ENCODE data around the gene DOCK7. TPM values are rescaled to one million over a fixed set of nuclear protein-coding genes. Genes with fewer than 3 reads are reported as not detected.
A peak's percentile ranks its signal among the peaks of the same experiment; 100 is the strongest.
"Not testable (repeated sequence)": the region's sequence is repeated elsewhere in the genome, so short reads cannot be mapped to it uniquely, and the experiment has no call there.

The DOCK7 gene
- total and polyA plus RNA-seq, 7 donors: 6.5 to 54.8 (median 32.4) TPM

DNA sequence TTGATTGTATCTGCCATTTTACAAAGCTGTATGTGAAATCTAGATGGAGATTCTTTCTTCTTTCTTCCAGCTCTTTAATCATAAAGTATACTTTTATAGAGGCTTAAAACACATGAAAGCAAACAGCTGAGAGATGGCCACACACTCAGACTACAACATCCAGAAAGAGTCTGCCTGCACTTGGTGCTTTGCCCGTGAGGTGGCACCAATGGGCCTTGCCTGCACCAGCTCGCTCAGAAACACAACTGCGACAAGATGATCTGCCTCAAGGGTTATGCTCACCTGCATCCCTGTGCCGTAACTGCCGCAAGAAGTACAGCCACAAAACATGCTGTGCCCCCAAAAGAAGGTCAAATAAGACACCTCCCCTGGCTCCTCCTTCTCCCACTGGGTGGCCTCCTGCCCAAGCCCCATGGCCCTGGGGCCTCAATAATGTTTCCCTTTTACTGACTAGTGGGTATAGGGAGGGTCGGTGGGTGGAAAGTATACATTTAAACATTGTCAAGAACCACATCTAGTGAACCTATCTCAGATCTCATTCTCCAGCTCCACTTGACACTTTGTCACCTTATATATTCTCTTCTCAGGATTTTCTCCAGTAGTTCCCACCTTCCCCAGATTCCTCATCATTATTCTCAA, 157.6 kb downstream of the DOCK7 start:
- 60 to 68% methylated on average over 6 of the region's 6 CpGs for WGBS, 2 donors
- Histone ChIP-seq H3K4me1 (no peaks in the 10 kb centered on the region), H3K4me3 (no peak overlapping the region), H3K9me3 (no peaks in the 10 kb centered on the region), H3K27ac (no peak overlapping the region), H3K36me3 (peaks cover 0 to 34% (median 0%) of the 10 kb centered on the region in 4 donors), H3K27me3 (no peaks in the 10 kb centered on the region)
- no peak for TF ChIP-seq EP300 (IDR thresholded peaks at IDR 0.05)
- TF ChIP-seq, protein P1, sequence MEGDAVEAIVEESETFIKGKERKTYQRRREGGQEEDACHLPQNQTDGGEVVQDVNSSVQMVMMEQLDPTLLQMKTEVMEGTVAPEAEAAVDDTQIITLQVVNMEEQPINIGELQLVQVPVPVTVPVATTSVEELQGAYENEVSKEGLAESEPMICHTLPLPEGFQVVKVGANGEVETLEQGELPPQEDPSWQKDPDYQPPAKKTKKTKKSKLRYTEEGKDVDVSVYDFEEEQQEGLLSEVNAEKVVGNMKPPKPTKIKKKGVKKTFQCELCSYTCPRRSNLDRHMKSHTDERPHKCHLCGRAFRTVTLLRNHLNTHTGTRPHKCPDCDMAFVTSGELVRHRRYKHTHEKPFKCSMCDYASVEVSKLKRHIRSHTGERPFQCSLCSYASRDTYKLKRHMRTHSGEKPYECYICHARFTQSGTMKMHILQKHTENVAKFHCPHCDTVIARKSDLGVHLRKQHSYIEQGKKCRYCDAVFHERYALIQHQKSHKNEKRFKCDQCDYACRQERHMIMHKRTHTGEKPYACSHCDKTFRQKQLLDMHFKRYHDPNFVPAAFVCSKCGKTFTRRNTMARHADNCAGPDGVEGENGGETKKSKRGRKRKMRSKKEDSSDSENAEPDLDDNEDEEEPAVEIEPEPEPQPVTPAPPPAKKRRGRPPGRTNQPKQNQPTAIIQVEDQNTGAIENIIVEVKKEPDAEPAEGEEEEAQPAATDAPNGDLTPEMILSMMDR (IDR thresholded peaks at IDR 0.05): peak; percentile 15 to 55 (median 39)
- no peak for DNase-seq
- intact Hi-C loops (cut with DNase I): loop anchor here (2.0 kb wide), 1 partner anchor 214 kb away; no protein-coding TSS in a partner anchor

DNA sequence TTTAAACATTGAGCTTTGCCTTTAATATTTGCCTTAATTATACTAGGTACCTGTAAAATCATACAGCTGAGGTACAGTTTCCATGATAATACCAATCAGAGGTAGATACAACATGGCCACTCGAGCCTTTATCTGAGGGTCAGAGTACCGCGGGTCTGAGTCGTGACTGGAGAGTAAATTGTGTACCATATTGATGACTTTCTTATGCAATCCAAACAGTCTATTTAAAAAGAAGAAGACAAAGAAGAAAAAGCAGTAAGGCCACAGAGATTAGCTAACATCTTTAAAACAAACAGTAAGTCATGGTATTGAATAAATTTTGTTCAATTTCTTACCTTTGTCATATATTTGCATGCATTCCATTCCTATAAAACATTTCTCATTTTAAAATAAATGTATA, 159.0 kb downstream of the DOCK7 start:
- H3K27ac ChIP-seq: no peak overlapping the region
- H3K4me1 ChIP-seq: no peaks in the 10 kb centered on the region
- H3K9me3 ChIP-seq: no peaks in the 10 kb centered on the region
- H3K4me3 ChIP-seq: no peak overlapping the region
- whole genome bisulfite sequencing, 2 donors: 88 to 93% methylated on average over 4 of the region's 4 CpGs
- intact Hi-C loops (cut with DNase I): no loop called here
- no peak for DNase-seq
- H3K27me3 ChIP-seq: no peaks in the 10 kb centered on the region
- H3K36me3 ChIP-seq: peaks cover 0 to 22% (median 0%) of the 10 kb centered on the region in 4 donors
- TF ChIP-seq EP300 (IDR thresholded peaks at IDR 0.05): no peak
- TF ChIP-seq POLR2A (IDR thresholded peaks at IDR 0.05): no peak
- TF ChIP-seq, protein P1 (IDR thresholded peaks at IDR 0.05): no peak
- no peak for TF ChIP-seq POLR2AphosphoS5 (IDR thresholded peaks at IDR 0.05)

DNA sequence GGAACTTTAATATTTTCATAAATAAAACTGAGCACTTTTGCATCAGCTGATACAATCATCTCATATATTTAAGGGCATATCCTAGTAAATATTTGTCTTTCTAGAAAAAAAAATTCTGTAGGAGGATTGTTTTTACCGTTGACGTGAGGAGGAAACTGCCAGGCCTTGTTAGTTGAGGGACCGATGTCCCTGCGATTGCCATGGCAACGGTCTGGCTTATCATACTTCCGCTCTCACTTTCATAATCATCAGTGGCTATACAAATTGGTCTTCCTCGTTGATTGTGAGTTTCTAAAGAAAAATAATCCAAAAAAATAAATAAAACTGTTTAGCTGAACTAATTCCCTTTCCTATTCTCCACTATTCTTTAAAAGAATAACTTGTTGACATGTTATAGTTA, 160.2 kb downstream of the DOCK7 start:
- 67 to 89% methylated on average over 7 of the region's 7 CpGs for WGBS, 2 donors
- Histone ChIP-seq H3K9me3 (no peaks in the 10 kb centered on the region), H3K4me1 (no peaks in the 10 kb centered on the region), H3K36me3 (peaks cover 0 to 18% (median 0%) of the 10 kb centered on the region in 4 donors), H3K4me3 (no peak overlapping the region), H3K27me3 (no peaks in the 10 kb centered on the region), H3K27ac (no peak overlapping the region)
- TF ChIP-seq POLR2AphosphoS5 (IDR thresholded peaks at IDR 0.05) (no peak), EP300 (IDR thresholded peaks at IDR 0.05) (no peak), POLR2A (IDR thresholded peaks at IDR 0.05) (no peak)
- TF ChIP-seq, protein P1 (IDR thresholded peaks at IDR 0.05): no peak
- DNase-seq: no peak
- intact Hi-C loops (cut with DNase I): no loop called here

DNA sequence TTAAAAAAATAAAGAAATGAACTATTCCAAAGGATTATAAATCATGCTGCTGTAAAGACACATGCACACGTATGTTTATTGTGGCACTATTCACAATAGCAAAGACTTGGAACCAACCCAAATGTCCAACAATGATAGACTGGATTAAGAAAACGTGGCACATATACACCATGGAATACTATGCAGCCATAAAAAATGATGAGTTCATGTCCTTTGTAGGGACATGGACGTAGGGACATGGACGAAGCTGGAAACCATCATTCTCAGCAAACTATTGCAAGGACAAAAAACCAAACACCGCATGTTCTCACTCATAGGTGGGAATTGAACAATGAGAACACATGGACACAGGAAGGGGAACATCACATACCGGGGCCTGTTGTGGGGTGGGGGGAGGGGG, 160.8 kb downstream of the DOCK7 start:
- H3K9me3 ChIP-seq; intact Hi-C loops (cut with DNase I); DNase-seq; H3K4me3 ChIP-seq; H3K27ac ChIP-seq; H3K4me1 ChIP-seq; H3K27me3 ChIP-seq: not testable (repeated sequence)
- peaks cover 0 to 18% (median 0%) of the 10 kb centered on the region in 4 donors for H3K36me3 ChIP-seq
- WGBS, 2 donors: 89 to 90% methylated on average over 6 of the region's 6 CpGs

DNA sequence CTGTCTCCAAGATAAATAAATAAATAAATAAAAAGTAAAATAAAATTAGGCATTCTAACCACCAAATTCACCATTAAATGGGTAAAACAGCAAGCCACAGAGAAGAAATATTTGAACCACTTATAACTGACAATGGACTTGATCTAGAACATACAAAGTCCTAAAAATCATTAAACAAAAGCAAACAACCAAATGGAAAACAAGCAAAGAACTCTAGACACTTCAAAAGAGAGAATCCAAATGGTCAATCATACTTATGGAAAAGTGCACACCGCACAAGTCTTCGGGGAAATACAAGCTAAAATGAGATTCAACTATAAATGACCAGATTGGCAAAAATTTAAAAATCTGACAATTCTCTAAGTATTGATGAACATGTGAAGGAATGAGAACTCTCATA, 164.3 kb downstream of the DOCK7 start:
- H3K4me3 ChIP-seq: no peak overlapping the region
- peaks cover 0 to 3% (median 0%) of the 10 kb centered on the region in 4 donors for H3K9me3 ChIP-seq
- DNase-seq: no peak
- H3K4me1 ChIP-seq: no peaks in the 10 kb centered on the region
- intact Hi-C loops (cut with DNase I): no loop called here
- TF ChIP-seq POLR2AphosphoS5 (IDR thresholded peaks at IDR 0.05): no peak
- no peaks in the 10 kb centered on the region for H3K27me3 ChIP-seq
- H3K27ac ChIP-seq: no peak overlapping the region
- WGBS, 2 donors: 96 to 97% methylated on average over 2 of the region's 2 CpGs
- peaks cover 0 to 15% (median 0%) of the 10 kb centered on the region in 4 donors for H3K36me3 ChIP-seq

DNA sequence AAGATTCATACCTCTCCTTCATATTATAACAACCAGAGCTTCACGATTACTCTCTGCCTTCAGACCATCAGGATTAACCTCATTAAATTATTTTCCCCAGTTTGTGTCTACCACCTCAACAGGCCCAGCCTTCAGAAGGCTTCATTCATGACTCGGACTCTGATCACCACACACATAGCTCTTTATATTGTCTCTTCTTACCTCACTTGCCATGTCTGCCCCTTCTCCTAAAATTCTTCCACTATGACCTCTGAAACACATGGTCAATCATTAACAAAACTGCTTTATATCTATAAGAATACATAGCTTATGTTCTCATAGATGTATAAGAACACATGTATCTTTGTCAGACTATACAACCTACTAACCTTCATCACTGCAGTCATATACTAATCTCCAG, 171.6 kb downstream of the DOCK7 start:
- Histone ChIP-seq H3K4me3 (no peak overlapping the region), H3K4me1 (no peaks in the 10 kb centered on the region), H3K27ac (no peak overlapping the region), H3K9me3 (peaks cover 0 to 3% (median 0%) of the 10 kb centered on the region in 4 donors), H3K27me3 (no peaks in the 10 kb centered on the region), H3K36me3 (peaks cover 0 to 9% (median 2%) of the 10 kb centered on the region in 4 donors)
- no peak for DNase-seq
- TF ChIP-seq, protein P1 (IDR thresholded peaks at IDR 0.05): no peak
- no peak for TF ChIP-seq POLR2AphosphoS5 (IDR thresholded peaks at IDR 0.05)
- TF ChIP-seq EP300 (IDR thresholded peaks at IDR 0.05): no peak
- no peak for TF ChIP-seq POLR2A (IDR thresholded peaks at IDR 0.05)
- intact Hi-C loops (cut with DNase I): no loop called here
- 45 to 72% methylated on average over 2 of the region's 2 CpGs for WGBS, 2 donors
